ENCODE measurements around the gene GOSR2.
"Not testable (repeated sequence)": the region's sequence is repeated elsewhere in the genome, so short reads cannot be mapped to it uniquely, and the experiment has no call there.

GOSR2 gene

GRCh38 chr17:46962374-46962790, 39.4 kb downstream of the GOSR2 start:
- no peak for DNase-seq

DNA sequence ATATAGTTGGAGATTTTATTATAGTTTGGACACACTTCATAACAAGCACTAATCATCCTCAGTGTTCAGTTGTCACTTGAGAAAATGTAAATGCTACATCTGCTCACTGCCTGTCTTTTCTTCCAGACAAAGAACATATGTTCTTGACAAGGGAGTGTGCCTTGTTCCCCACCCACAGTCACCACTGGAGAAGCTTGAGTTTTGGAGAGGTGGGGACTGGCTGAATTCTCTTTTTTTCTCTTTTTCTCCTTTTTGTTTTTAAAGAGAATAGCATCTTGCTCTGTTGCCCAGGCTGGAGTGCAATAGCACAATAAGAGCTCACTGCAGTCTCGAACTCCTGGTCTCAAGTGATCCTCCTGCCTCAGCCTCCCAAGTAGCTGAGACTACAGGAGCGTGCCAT, 40.6 kb downstream of the GOSR2 start:
- no peak for DNase-seq

- DNase-seq = no peak
Observed at GRCh38 chr17:46964315-46965265, 41.6 kb downstream of the GOSR2 start.

DNA sequence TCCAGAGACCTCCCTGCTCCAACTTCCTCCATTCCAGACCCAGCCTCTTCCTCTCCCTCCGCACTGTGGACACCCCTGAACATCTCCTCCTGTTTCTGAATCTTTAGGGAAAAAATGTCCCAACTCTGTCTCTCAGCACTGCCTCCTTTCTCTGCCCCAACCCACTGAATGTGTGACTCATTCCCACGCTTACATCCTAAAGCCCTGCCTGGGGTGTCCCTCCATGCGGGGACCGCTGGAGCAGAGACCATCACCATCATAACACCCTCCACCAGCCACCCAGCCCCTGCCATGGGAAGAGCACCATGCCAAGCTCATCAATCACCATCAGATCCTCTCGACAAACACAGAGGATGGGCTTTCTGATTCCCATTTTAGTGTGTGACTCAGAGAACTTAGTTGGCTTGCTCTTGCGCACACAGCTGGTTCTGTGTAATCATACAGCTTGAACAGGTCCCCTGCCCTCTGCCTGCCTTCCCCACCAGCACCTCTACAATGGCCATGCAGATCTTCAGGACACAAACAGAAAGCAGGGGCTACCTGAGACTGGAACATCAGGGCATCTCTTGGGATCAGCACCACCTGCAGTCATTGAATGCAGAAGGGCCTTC, 45.4 kb downstream of the GOSR2 start:
- peak in 2 of 51 donors; percentile 30 to 80 for DNase-seq

DNA sequence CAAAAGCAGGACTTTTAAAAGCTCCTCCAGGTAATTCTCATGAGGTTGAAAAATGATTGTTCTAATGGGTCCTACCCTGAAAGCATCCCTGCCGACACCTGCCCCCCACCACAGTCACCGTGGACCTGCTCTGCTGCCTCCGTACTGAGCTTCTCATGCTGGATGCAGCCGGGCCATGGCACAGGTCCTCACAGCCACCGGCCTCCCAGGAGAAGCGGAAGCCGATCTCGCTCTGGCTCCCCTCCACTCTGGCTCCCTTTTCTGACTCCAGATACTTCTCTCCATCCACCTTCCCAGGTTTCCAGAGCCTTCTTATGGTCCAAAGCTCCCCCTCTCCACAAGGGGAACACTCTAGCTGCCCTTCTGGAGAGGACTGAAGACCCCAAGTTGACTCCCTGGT, 45.9 kb downstream of the GOSR2 start:
- DNase-seq = no peak

- DNase-seq = no peak
Observed at GRCh38 chr17:46971647-46972300, 48.8 kb downstream of the GOSR2 start.

GRCh38 chr17:46972346-46972745, 49.4 kb downstream of the GOSR2 start:
- DNase-seq = no peak

DNA sequence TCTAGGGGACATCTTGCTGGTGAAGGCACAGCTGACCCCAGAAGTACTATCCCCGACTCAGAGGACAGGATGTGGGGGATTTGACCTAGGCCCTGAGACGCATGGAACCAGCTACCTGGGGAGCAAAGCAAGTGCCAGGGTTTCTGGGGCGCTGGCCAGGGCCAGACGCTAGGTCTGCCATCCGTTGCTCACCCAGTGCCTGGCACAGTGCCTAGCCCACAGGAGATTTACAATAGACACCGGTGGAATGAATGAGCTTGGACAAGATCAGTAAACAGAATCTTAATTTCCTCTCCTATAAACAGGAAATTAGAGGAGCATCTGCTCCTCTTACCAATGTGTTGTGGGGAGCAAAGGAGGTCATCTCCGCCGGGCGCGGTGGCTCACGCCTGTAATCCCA, 51.1 kb downstream of the GOSR2 start:
- DNase-seq = no peak

GRCh38 chr17:46975287-46975686, 52.3 kb downstream of the GOSR2 start:
- no peak for DNase-seq

DNA sequence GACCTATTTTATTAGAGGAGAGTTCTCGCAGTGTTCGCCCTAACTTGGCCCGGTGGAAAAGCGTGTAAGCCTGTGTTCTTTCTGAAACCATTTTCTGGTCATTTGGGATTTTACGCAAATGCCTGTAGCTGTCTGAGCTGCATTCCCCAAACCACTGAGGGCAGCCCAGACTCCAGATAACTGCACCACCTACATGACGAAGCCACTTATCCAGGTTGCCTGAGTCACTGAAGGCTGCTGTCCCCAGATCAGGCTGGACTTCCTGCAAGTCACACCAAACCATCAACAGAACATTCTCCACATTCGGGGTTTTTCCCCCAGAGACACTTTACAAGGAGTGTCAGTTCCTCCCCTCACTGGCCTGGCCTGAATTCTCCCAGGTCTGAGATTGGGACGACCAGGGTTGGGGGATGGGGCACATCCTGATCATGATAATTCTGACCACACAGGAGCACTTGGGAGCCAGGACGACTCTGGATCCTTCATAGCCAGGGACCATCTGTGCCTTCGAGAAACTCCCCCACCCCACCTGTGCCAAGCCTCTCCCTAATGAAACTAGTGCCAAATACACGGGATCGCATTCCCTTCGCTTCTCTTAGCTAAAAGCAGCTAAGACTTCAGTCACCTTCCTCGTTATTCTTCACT, 53.8 kb downstream of the GOSR2 start:
- no peak for DNase-seq

- no peak for DNase-seq
Observed at GRCh38 chr17:46977348-46977747, 54.4 kb downstream of the GOSR2 start.

DNA sequence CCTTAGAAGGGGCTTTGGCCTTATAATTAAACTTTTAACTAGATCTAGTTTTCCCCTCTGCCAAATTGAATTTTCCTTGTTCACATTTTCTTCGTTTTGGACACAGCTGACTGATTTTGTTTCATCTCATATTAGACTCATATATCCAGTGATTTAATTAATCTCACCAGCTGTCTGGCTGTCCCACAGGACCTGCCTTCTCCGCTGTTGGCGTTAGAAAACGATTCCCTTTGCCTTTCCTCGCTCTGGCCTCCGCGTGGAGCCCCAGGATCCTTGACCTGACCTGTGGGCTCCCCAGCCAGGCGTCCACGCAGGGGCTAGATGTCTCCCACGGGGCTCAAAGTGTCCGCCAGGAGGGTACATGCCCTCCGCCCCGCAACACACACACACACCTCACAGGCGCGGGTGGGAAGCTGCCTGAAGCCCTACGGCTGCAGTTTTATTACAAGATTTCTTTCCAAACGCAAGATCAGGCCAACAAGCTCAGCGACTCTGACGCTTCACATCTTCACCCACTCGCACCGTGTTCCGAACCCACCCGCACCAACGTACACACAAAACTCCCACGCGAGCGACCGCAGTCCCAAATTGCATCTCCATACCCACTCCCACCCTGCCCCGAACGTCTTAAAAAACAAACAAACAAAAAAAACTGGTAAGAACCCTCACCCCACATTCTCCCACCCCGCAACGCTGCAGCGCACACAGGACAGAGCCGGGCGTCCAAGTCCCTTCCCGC, 55.0 kb downstream of the GOSR2 start:
- no peak for DNase-seq

- DNase-seq = no peak
Observed at GRCh38 chr17:46978489-46979146, 55.7 kb downstream of the GOSR2 start.

DNA sequence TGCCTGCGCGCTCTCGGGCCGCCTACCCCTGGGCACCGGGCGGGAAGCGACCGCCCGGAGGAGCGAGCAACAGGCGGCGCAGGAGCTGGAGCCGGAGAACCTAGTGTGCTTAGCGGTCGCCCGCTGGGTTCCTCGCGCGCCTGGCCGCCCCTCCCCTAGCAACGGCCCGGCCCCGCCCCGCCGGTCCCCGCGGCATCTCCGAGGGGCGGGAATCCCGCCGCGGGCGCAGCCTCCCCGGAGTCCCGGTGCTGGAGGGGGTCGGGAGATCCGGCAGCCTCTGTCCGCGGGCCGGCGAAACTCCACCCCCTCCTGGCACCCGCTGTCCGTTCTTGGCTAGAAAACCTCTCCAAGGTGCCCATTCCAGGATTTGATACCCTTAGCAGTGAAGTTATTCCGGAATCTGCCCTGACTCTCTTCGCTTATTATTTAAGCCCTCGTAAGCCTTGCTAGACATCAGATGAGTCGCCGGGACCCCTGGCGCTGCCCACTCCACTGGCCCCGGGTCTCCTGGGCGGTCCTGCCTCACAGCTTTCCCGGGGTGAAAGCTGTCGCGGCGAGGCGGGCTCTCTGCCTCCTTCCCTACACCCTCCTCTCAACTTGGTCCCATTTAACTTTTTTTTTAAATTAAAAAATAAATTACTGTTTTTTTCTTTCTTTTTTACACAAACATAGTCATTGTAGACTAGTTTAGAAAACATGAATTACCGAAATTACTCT, 56.3 kb downstream of the GOSR2 start, which contains the start of gene RPRML:
RPRML (minus strand) TSS at position 107 of the 717 bp plus-strand sequence. CDS start 246 bp downstream, outside the sequence.
- DNase-seq = peak in 8 of 51 donors; percentile 7 to 47 (median 18)

GRCh38 chr17:46982577-46982976, 59.6 kb downstream of the GOSR2 start:
- DNase-seq = no peak

DNA sequence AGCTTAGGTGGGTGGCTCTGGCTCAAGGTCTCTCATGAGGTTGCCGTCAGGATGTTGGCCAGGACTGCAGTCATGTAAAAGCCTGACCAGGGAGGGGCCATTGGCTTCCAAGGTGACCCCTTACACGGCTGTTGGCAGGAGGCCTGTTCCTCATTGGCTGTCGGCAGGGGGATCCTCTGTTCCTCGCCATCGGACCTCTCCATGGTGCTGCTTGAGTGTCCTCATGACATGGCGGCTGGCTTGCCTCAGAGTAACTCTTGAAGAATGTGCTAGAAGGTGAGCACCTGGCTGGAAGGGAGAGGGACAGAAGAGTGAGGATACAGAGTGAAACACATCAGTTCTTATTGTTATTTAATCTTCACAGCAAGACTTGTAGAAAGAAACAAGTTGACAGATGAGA, 60.8 kb downstream of the GOSR2 start:
- no peak for DNase-seq

DNA sequence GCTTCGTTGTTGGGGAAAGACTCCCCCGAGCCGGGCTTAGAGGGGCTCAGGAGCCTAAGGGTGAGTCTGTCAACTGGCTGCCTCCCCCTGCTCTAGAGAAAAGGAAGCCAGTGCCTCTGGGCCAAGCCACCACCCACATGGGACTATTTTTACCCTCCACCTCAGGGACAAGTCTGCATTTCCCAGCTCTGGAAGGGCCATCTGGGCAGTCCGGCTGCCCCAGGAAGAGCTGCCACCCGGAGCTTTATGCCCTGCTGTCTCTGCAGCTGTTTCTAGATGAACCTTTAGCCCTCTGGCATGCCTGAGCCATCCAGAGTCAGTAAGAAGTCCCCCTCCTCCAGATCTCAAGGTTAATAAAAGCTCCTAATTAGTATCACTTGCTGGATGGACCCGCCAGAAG, 61.4 kb downstream of the GOSR2 start:
- no peak for DNase-seq

GRCh38 chr17:46984892-46985291, 61.9 kb downstream of the GOSR2 start:
- no peak for DNase-seq

DNA sequence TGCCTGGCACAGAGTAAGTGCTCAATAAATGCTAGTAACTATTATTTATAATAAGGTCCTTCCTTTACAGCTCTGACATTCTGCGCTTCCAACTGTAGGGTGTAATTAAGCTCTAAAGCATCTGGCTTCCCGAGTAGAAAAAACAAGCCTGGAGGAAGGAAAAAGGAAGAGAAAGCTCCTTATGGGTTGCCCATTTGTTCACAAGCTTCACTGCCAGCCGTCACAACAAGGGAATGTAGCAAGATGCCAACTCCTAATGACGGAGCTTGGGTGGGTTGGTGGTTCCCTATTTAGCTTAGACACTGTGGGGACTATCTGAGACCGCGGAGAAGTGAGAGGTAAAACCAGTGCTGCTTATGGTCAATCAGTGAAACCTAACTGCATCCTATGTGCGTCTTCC, 63.4 kb downstream of the GOSR2 start:
- no peak for DNase-seq

DNA sequence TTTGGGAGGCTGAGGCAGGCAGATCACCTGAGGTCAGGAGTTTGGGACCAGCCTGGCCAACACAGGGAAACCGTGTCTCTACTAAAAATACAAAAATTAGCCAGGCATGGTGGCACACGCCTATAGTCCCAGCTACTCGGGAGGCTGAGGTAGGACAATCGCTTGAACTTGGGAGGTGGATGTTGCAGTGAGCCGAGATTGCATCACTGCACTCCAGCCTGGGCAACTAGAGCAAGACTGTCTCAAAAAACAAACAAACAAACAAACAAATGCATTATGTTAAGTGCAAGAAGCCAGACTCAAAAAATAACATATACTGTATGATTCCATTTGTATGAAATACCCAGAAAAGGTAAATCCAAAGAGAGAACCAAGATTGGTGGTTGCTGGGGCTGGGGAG, 65.0 kb downstream of the GOSR2 start:
- not testable (repeated sequence) for DNase-seq
